RPMI7951 (cell line): ENCODE results near the gene RABL3. TPM values are rescaled to one million over a fixed set of nuclear protein-coding genes. Genes with fewer than 3 reads are reported as not detected.
"Not testable (repeated sequence)": the region's sequence is repeated elsewhere in the genome, so short reads cannot be mapped to it uniquely, and the experiment has no call there.

ENCODE experiments used
- DNase-seq: peaks from one replicate; pipeline ENCODE4 v3.0.0-alpha.2; 2012; ENCODE audit warnings: low read depth
- total RNA-seq: library from RNA; depleted of rRNA; stranded (reverse); fragments of >200 nt; shearing (Covaris generic); gene quantifications from 2 replicates; pipeline ENCODE4 v1.2.3, GENCODE V29; 2014; rRNA removed

Gene RABL3
- total RNA-seq = 23.5 and 32.0 TPM in 2 replicates

GRCh38 chr3:120742198-120742848, at the start of gene RABL3, which contains the start of gene GTF2E1:
TSS of gene RABL3 (minus strand) at chr3:120742516. CDS start at chr3:120742507, 9 bp downstream.
TSS of gene GTF2E1 (plus strand) at chr3:120742744. CDS start at chr3:120750553, 7,809 bp downstream.
- peak; percentile 100 for DNase-seq

- DNase-seq = peak; percentile 81
Measured at GRCh38 chr3:120791913-120792312, 49.6 kb upstream of the RABL3 start.

GRCh38 chr3:120791010-120791409, 48.7 kb upstream of the RABL3 start:
- DNase-seq = no peak

GRCh38 chr3:120785832-120786231, 43.5 kb upstream of the RABL3 start:
- DNase-seq = not testable (repeated sequence)

GRCh38 chr3:120780977-120781376, 38.7 kb upstream of the RABL3 start:
- DNase-seq = peak; percentile 93

- no peak for DNase-seq
Measured at GRCh38 chr3:120778776-120779175, 36.5 kb upstream of the RABL3 start.

GRCh38 chr3:120775411-120775810, 33.1 kb upstream of the RABL3 start:
- DNase-seq = no peak

- DNase-seq = peak; percentile 75
Measured at GRCh38 chr3:120773932-120774331, 31.6 kb upstream of the RABL3 start.

- no peak for DNase-seq
Measured at GRCh38 chr3:120772081-120772480, 29.8 kb upstream of the RABL3 start.

- DNase-seq = no peak
Measured at GRCh38 chr3:120770891-120771290, 28.6 kb upstream of the RABL3 start.

- DNase-seq = no peak
Measured at GRCh38 chr3:120769436-120769835, 27.1 kb upstream of the RABL3 start.

- DNase-seq = no peak
Measured at GRCh38 chr3:120767106-120767505, 24.8 kb upstream of the RABL3 start.

- no peak for DNase-seq
Measured at GRCh38 chr3:120766576-120766975, 24.3 kb upstream of the RABL3 start.

GRCh38 chr3:120765830-120766493, 23.6 kb upstream of the RABL3 start:
- no peak for DNase-seq

GRCh38 chr3:120764206-120764605, 21.9 kb upstream of the RABL3 start:
- peak; percentile 15 for DNase-seq

GRCh38 chr3:120763601-120764000, 21.3 kb upstream of the RABL3 start:
- no peak for DNase-seq

- DNase-seq = peak; percentile 39
Measured at GRCh38 chr3:120762615-120763014, 20.3 kb upstream of the RABL3 start.

GRCh38 chr3:120758551-120758950, 16.2 kb upstream of the RABL3 start:
- not testable (repeated sequence) for DNase-seq

GRCh38 chr3:120756061-120756460, 13.7 kb upstream of the RABL3 start:
- DNase-seq = no peak

GRCh38 chr3:120753810-120754209, 11.5 kb upstream of the RABL3 start:
- DNase-seq = no peak

GRCh38 chr3:120752865-120753264, 10.5 kb upstream of the RABL3 start:
- no peak for DNase-seq

GRCh38 chr3:120752230-120752629, 9.9 kb upstream of the RABL3 start:
- DNase-seq = no peak

GRCh38 chr3:120749843-120750242, 7.5 kb upstream of the RABL3 start:
- no peak for DNase-seq
